HG03135 (cell line): Measurements from ENCODE around the gene SEC16A.

Experiments
- ATAC-seq: cut with Tn5 transposase; IDR thresholded peaks from one replicate; pipeline ENCODE4 v1.9.1; 2021; ENCODE audit warnings: mild to moderate bottlenecking, moderate library complexity; ENCODE audit not compliant: unreplicated experiment

SEC16A gene

GRCh38 chr9:136441681-136442245 is 41.1 kb downstream of the SEC16A start:
- no peak for ATAC-seq

DNA sequence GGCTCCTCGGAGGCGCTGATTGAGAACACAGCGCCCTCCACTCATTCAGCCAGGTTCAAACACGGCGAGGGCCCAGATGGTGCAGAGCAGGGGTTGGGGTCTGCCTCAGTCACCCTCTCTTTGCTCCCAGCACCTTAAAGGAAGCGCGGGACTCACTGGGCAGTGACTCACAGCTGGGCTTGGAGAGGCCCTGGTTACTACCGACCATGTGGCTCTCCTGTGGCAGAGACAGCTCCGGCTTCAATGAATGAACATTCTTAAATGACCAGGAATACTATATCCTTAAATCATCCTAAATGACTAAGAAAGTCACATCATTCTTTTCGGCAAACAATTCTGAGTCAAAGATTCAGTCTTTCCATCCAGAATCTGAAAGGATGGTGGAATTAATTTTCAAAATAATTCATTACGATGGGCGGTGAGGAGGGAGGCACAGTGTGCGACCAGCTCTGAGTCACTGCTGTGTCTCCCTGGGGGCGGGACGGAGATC is 41.6 kb downstream of the SEC16A start:
- ATAC-seq, result no peak

DNA sequence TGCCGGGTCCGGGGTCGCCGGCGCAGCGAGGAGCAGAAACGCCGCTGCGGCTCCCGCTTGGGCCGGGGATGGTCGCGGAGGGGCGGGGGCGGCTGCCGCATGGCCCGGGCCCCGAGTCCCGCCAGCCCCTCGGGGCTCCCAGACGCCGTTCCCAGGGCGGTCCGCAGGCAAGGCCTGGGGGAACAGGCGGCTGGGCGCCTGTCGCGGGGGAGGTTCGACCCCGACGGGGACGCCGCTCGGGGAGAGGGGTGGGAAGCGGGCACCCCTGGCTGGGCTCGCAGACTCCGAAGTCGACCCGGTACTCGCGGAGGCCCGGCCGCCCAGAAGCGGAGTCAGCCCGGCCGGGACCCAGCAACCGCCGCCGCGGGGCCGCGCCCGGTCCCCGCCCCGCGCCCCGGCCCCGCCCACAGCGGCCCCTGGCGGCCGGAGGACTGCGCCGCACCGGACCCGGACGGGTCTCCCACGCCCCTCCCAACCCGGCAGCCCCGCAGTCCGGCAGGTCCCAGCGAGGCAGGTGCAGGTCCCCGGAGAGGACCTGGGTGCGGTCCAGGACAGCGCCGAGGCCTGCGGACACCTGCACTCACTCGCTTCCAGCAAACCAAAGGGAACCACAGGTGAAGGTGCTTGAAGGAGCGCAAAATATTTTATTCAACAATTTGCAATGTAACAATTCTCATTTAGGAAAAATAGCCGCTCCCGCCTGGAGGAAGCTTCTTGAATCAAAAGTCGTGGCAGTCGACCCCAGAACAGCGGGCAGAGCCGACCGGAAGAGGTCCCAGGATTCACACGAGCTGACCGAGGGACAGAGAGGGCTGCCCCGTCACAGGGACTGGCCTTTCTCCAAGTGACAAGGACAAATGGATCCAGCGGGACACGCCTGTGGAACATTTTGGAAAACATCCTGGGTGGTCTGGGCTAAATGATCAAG is 43.1 kb downstream of the SEC16A start, which contains the start of gene INPP5E:
TSS of gene INPP5E (minus strand) at position 365 of the 928 bp plus-strand sequence. CDS start 426 bp downstream, outside the sequence.
- ATAC-seq, result peak; percentile 71

- ATAC-seq, result peak; percentile 47
Observed at GRCh38 chr9:136438548-136439480, 44.0 kb downstream of the SEC16A start.

DNA sequence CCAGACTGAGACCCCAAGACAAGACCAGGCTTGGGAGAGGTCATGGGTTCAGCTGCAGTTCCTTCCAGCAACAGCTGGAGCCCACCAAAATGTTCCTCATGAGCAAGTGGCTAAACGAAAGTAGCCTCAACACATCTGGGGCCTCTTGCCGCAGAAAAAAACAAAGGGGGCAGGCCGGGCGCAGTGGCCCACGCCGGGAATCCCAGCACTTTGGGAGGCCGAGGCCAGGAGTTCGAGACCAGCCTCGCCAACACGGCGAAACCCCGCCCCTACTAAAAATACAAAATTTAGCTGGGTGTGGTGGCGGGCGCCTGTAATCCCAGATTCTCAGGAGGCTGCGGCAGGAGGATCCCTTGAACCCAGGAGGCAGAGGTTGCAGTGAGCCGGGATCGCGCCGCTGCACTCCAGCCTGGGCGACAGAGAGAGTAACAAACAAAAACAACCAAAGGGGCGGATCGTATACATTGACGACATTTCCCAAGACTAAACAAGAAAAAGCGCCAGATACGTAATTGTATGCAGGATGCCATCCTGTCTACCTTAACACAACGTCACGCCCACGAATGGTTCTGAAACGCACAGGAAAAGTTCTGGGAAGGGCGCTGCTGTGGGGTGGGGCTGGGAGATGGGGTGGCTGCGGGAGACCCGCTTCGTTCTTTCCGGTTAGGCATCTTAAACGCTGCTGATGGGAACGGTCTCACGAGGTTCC is 44.8 kb downstream of the SEC16A start:
- no peak for ATAC-seq

DNA sequence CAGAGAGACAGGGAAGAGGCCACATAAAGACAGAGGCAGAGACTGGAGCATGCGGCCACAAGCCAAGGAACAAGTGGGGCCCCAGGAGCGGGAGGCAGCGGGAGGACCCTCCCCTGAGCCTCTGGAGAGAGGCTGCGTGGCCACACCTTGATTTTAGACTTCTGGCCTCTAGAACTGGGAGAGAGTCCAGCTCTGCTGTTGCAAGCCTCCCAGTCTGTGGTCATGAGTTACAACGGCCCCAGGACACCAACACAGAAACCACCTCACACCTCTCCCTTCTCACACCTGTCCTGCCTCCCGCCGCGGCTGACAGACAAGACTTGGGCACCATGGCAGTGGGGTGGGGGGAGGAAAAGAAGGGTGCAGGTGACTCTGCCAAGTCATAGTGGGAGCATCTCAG is 45.4 kb downstream of the SEC16A start:
- ATAC-seq, result no peak

DNA sequence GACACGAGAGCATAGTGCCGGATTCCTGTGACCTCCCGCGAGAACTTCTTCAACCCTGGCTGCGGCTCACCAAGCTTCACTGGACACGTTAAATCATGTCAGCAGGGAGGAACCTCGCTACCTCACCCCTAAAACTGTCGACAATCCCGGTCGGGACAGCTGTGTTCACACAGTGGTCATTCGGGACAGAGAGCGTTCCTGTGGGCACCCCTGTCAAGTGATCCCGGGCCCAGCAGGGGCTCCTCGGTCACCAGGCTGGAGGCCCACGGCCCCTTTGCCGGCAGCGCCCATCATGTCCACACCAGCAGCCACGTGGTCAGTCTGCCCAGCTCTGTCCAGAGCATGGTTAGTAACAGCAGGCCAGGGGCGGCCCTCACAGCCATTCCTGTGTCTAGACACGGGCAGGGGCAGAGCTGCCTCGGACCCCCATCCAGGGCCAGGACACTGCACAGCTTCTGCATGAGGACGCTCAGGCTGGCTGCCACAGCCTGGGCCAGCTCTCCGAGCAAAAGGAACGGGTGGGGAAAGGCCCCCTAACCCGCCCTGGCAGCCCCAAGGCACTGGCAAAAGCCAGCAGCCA is 46.7 kb downstream of the SEC16A start:
- no peak for ATAC-seq

- no peak for ATAC-seq
Observed at GRCh38 chr9:136434580-136435169, 48.2 kb downstream of the SEC16A start.

- ATAC-seq, result no peak
Observed at GRCh38 chr9:136433849-136434579, 48.8 kb downstream of the SEC16A start.

DNA sequence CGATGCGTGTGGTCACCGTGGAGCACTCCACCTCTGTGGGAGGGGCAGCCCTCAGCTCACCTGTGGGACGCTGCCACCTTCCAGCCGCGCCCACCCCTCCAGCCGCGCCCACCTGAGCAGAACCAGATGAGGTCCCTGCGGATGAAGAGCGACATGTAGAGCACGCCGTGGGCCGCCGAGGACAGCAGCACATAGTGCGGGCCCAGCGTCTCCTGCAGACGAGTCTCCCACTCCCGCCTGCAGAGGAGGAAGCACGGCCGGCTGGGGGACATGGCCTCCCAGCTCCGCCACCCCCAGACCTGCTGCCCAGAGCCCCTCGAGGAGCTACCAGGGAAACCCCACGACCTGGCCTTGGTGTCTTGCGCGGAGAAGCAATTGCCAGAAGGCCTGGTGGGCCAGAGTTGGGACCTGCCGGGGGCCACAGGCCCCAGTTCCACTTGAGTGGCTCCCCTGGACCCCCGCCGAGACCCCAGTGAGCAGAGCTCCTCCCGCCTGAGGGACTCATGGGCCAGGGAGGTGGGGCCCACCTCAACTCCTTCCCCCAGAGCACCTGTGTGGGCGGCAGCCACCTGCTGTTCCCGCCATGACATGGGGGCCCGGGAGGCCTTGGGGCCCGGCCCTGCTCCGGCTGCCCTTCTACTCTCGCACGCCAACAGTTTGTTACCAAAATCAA is 49.7 kb downstream of the SEC16A start:
- no peak for ATAC-seq

DNA sequence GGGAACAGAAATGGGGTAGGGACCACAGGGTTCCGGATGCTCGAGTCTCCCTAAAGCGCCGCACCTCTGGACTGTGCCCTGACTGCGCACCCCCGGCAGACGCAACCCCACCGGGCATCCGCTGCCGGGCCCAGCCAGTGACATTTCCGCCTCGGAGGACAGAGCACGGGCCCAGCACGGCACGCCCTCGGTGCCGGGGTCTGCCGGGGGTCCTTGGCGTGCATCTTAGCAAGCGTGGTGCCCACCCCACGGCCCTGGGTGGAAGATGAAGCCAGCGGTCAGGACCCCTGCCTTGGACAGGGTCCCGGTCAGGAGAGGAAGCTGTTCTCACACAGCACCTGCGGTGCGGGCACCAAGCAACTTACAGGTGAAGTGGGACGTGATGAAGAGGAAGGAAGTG is 50.2 kb downstream of the SEC16A start:
- no peak for ATAC-seq

GRCh38 chr9:136431782-136432350 is 51.0 kb downstream of the SEC16A start:
- no peak for ATAC-seq

DNA sequence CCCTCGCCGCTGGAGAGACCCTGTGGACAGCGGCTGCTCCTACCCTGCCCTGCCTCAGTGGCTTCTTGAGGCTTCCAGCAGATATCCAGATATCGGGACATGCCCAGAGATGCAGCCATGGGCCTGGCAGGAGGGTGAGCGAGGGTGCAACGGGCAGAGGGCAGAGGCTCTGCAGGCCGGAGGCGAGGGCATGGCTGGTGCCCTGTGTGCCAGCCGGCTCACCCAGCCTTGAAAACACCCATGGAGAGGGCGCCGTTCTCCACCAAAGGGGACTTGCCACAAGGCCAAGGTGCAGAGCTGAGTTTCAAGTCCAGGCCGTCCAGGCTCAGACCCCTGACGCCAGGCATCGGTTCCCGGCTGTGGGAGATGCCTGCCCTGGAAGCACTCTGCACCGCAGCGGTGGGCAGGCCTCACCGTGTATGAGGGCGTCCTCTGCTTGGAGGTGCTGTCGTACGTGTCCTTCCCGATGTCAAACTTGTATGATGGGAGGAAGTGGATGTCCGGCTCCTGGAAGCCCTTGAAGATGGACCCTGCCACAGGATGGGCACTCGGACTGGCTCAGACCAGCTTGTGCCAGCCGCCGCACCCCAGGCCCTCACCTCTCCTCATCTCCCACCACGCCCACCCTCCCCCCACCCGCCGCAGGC is 52.1 kb downstream of the SEC16A start:
- ATAC-seq, result no peak

DNA sequence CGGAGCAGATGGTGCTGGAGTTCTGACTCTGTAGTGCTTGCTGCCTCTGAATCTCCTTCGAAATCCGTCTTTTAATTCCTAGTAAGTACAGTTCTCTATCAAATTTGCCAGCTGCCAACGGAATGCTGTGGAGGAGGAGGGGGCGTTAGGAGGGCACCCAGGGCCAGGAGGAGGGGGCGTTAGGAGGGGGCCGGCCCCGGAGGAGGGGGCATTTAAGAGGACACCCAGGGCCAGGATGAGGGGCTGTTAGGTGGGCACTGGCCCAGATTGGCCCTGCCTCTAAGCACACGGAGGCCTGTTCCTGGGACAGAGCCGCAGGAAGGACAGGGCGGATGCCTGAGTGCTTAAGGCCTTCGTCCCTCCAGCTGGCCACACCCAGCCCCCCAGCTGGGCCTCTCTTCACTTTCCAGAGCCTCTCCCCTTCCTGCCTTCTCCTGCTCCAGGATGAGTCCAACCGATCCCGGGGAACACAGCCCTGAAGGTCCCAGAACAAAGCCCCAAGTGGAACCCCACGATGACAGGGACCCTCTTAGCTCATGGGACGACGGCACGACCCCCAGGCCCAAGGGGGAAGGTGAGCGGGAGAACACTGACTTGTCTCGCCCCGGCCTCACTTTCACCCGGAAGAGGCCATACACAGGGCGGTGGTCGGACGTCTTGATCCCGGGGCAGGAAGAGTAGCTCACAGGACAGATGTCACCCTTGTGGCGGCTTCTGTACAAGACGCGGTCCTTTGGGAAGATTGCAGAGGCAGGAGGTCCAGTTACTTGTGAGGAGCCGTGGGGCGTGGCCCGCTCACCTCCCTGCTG is 53.0 kb downstream of the SEC16A start:
- ATAC-seq, result no peak

- no peak for ATAC-seq
Observed at GRCh38 chr9:136429075-136429628, 53.7 kb downstream of the SEC16A start.

GRCh38 chr9:136426787-136427186 is 56.1 kb downstream of the SEC16A start:
- ATAC-seq, result no peak
